IMR-90 (cell line): ENCODE results near the gene LIMK2. TPM values are rescaled to one million over a fixed set of nuclear protein-coding genes. Genes with fewer than 3 reads are reported as not detected.

Experiments used
- ATAC-seq: fragments of 200-7000 bp; cut with Tn5 transposase; 2 replicates; pipeline ENCODE4 v1.9.1; 2020; ENCODE audit warnings: low read depth, mild to moderate bottlenecking, moderate library complexity
- BruUV-seq: library from RNA; stranded (reverse); fragments of 400-500 nt; replicated peaks from 2 replicates; lab custom pipeline; 2021; lab: Mats Ljungman, UMichigan
- CTCF ChIA-PET: fragments of 300-600 bp; formaldehyde crosslinking; extraction: SDS; loops from one replicate; lab custom pipeline; 2021; ENCODE audit warnings: antibody characterized with exemption; lab: Yijun Ruan, JAX
- POLR2A ChIA-PET: fragments of 300-600 bp; sonication (Branson Sonifier 250); formaldehyde crosslinking; loops from one replicate; lab custom pipeline; 2022; ENCODE audit warnings: antibody characterized with exemption; ENCODE audit not compliant: unreplicated experiment; lab: Charles Lee
- DNase-seq: peaks from one replicate; pipeline ENCODE4 v3.0.0; 2013
- H2AFZ ChIP-seq: replicated peaks from 2 replicates; pipeline ENCODE3; 2013; ENCODE audit warnings: low read length, mild to moderate bottlenecking; ENCODE audit not compliant: poor library complexity
- H2AK5ac ChIP-seq: 2 replicates; pipeline ENCODE4 v1.6.1; 2013; ENCODE audit warnings: low read depth, low read length, inconsistent platforms
- H2AK9ac ChIP-seq: replicated peaks from 2 replicates; pipeline ENCODE3; 2013; ENCODE audit warnings: mild to moderate bottlenecking, low read depth, low read length, moderate library complexity; ENCODE audit not compliant: poor library complexity
- H2BK120ac ChIP-seq: 2 replicates; pipeline ENCODE4 v1.6.1; 2013; ENCODE audit warnings: low read depth, low read length, inconsistent platforms
- H2BK15ac ChIP-seq: 3 replicates; pipeline ENCODE4 v1.6.1; 2013; ENCODE audit warnings: low read depth, low read length, inconsistent platforms
- H2BK20ac ChIP-seq: 2 replicates; pipeline ENCODE4 v1.6.1; 2013; ENCODE audit warnings: low read depth, mild to moderate bottlenecking, inconsistent platforms, low read length, moderate library complexity
- H2BK5ac ChIP-seq: 2 replicates; pipeline ENCODE4 v1.6.1; 2013; ENCODE audit warnings: mild to moderate bottlenecking, low read depth, low read length, inconsistent platforms; ENCODE audit not compliant: poor library complexity, severe bottlenecking
- H3K14ac ChIP-seq: replicated peaks from 2 replicates; pipeline ENCODE4 v1.6.1; 2013; ENCODE audit warnings: low read depth, low read length, inconsistent platforms
- H3K18ac ChIP-seq: 2 replicates; pipeline ENCODE4 v1.6.1; 2013; ENCODE audit warnings: low read depth, low read length, control low read depth
- H3K23ac ChIP-seq: 2 replicates; pipeline ENCODE4 v1.6.1; 2013; ENCODE audit warnings: low read depth, low read length, inconsistent platforms
- H3K27ac ChIP-seq: 2 replicates; pipeline ENCODE4 v1.5.1; 2013; ENCODE audit warnings: mild to moderate bottlenecking, control low read depth, low read length; ENCODE audit not compliant: insufficient read depth
- H3K27me3 ChIP-seq: 2 replicates; pipeline ENCODE4 v1.6.1; 2013; ENCODE audit warnings: low read length; ENCODE audit not compliant: control insufficient read depth, insufficient read depth
- H3K36me3 ChIP-seq: 2 replicates; pipeline ENCODE4 v1.6.1; 2013; ENCODE audit warnings: low read length, mixed read lengths; ENCODE audit not compliant: control insufficient read depth, insufficient read depth
- H3K4ac ChIP-seq: 2 replicates; pipeline ENCODE4 v1.6.1; 2013; ENCODE audit warnings: low read depth, low read length, inconsistent platforms
- H3K4me1 ChIP-seq: 2 replicates; pipeline ENCODE4 v1.6.1; 2013; ENCODE audit warnings: low read length, mixed read lengths; ENCODE audit not compliant: control insufficient read depth, insufficient read depth
- H3K4me2 ChIP-seq: 2 replicates; pipeline ENCODE4 v1.6.1; 2013; ENCODE audit warnings: low read depth, mild to moderate bottlenecking, control low read depth, low read length, moderate library complexity
- H3K4me3 ChIP-seq: 2 replicates; pipeline ENCODE4 v1.5.1; 2013; ENCODE audit warnings: low read depth, mild to moderate bottlenecking, control low read depth, low read length, moderate library complexity; ENCODE audit not compliant: insufficient read depth
- H3K56ac ChIP-seq: 2 replicates; pipeline ENCODE4 v1.6.1; 2013; ENCODE audit warnings: low read length, inconsistent platforms; ENCODE audit not compliant: insufficient read depth; ENCODE audit errors: extremely low read depth
- H3K79me1 ChIP-seq, 2 experiments: 2 replicates each; pipeline ENCODE4 v1.6.1; 2013; ENCODE audit warnings: low read length in 2 of 2, inconsistent platforms in 1 of 2, low read depth in 1 of 2
- H3K9ac ChIP-seq: 2 replicates; pipeline ENCODE4 v1.6.1; 2013; ENCODE audit warnings: low read depth, low read length, control low read depth
- H3K9me1 ChIP-seq: 2 replicates; pipeline ENCODE4 v1.6.1; 2013; ENCODE audit warnings: low read length, inconsistent platforms; ENCODE audit not compliant: insufficient read depth
- H3K9me3 ChIP-seq: 2 replicates; pipeline ENCODE4 v1.6.1; 2013; ENCODE audit warnings: low read length; ENCODE audit not compliant: control insufficient read depth, insufficient read depth
- H4K20me1 ChIP-seq: 2 replicates; pipeline ENCODE4 v1.6.1; 2013; ENCODE audit warnings: low read length, inconsistent platforms; ENCODE audit not compliant: insufficient read depth
- H4K5ac ChIP-seq: 2 replicates; pipeline ENCODE4 v1.6.1; 2013; ENCODE audit warnings: mild to moderate bottlenecking, low read depth, low read length, control low read depth
- H4K8ac ChIP-seq, 2 experiments: 2 replicates each; pipeline ENCODE4 v1.6.1; 2013; ENCODE audit warnings: low read depth in 2 of 2, low read length in 2 of 2, control low read depth in 1 of 2, inconsistent platforms in 1 of 2
- H4K91ac ChIP-seq: 2 replicates; pipeline ENCODE4 v1.6.1; 2013; ENCODE audit warnings: low read depth, low read length, inconsistent platforms; ENCODE audit not compliant: insufficient read depth
- WGBS, 2 experiments: methylation state at CpG; one replicate each; pipeline versions ENCODE4 v1.1.5 to v1.1.7; 2013; ENCODE audit warnings: missing lambda C conversion rate in 2 of 2; ENCODE audit not compliant: insufficient read length in 1 of 2; ENCODE audit errors: extremely low coverage in 2 of 2; 5-methylcytosine and 5-hydroxymethylcytosine counted together
- dilution Hi-C: fragments of 300-500 bp; cut with HindIII; formaldehyde crosslinking; loops from one replicate; pipeline ENCODE4 v1.14.3; 2018; ENCODE audit warnings: low sequenced_read_pairs; ENCODE audit not compliant: unreplicated experiment
- in situ Hi-C: fragments of 300-500 bp; cut with MboI; formaldehyde crosslinking; loops from 3 replicates; pipeline ENCODE4 v1.14.3; 2019; ENCODE audit warnings: low sequenced_read_pairs, inconsistent platforms, mixed read lengths
- intact Hi-C: fragments of 100-400 bp; cut with micrococcal nuclease; formaldehyde crosslinking; loops from 2 replicates; pipeline ENCODE4 v1.10.0; 2022
- polyA plus RNA-seq, 3 experiments: library from polyadenylated mRNA; depleted of rRNA; stranded (reverse); fragments of >200 nt; gene quantifications; 2 replicates each; pipeline ENCODE4 v1.2.3, GENCODE V29; 2012; ENCODE audit warnings: low replicate concordance in 1 of 3
- total RNA-seq: library from RNA; depleted of rRNA; stranded (reverse); fragments of >200 nt; gene quantifications from 2 replicates; pipeline ENCODE4 v1.2.3, GENCODE V29; 2012
- TF ChIP-seq, protein P1 (sequence below): fragments of 150-350 bp; IDR thresholded peaks from 2 replicates; pipeline ENCODE4 v1.6.1; 2017; ENCODE audit warnings: mild to moderate bottlenecking, antibody characterized with exemption, low read length, low read depth

LIMK2 gene
- total and polyA plus RNA-seq, 2 of the 4 experiments (the other 2 are of a cell fraction), result 14.5 to 31.9 TPM

DNA sequence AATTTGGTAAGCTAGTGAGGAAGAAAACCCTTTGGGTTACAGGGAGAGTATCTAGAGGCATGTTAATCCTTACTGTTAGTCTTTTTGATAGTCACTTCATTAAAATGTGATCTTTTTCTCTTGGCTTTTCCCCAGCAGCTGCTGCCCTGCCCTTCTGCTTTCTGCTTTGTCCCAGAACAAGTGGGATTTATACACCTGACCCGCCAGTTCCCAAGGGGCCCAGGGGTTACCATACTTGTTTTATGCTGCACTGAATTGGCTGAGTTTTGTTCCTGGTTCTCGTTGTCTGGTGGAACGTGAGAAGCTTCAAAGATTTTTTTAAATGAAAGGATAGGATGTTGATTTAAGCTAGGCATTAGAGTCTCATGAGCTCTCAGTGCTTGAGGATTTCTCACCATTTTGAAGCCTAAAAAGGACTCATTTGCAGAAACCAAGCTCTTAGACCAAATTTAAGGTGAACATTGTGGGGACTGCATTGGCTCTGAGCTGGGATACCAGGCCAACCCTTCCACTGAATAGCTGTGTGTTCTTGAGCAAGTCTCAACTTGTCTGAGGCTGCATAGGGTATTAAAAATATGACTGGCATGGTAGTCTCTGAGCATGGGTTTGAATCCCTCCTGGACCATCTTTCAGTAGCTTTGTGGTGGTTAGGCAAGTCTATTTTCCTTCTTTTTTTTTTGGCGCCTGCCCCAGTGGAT, 6.6 kb downstream of the LIMK2 start:
- peak overlapping the region; percentile 28 for H4K5ac ChIP-seq
- no peak overlapping the region; the same call in 1 of the 2 replicates for H2BK20ac ChIP-seq
- no peak overlapping the region for H2BK5ac ChIP-seq
- peaks cover 37 to 64% of the 10 kb centered on the region in 2 experiments for H3K79me1 ChIP-seq
- H3K4me2 ChIP-seq, result no peak overlapping the region
- H2AK5ac ChIP-seq, result no peak overlapping the region
- 0 out of 2 replicates have a peak overlapping the region, but pooled peaks have one; percentile 25 for H3K56ac ChIP-seq
- no TSS peak for BruUV-seq
- ChIA-PET POLR2A (no interaction called here), CTCF (interaction anchor here (0.6 to 1.6 kb wide), 3 partner anchors 12 to 111 kb away, joined by 3 to 7 read pairs (median 4); partner anchors contain the start of gene SELENOM)
- peak overlapping the region; percentile 59; the same call in 1 of the 2 replicates for H3K23ac ChIP-seq
- H3K27me3 ChIP-seq, result no peaks in the 10 kb centered on the region
- 0 out of 2 replicates have a peak overlapping the region, but pooled peaks have one; percentile 6 for H3K18ac ChIP-seq
- dilution Hi-C loops, result no loop called here
- intact Hi-C loops, result no loop called here
- H4K20me1 ChIP-seq, result no peaks in the 10 kb centered on the region
- in situ Hi-C loops, result no loop called here
- H2AFZ ChIP-seq, result no peak overlapping the region
- ATAC-seq (peak; percentile 42; the same call in 1 of the 2 replicates), DNase-seq (no peak)
- no peak overlapping the region for H3K27ac ChIP-seq
- no CpG with 5 or more reads among the region's 4 CpGs for WGBS, 2 experiments
- TF ChIP-seq, protein P1, sequence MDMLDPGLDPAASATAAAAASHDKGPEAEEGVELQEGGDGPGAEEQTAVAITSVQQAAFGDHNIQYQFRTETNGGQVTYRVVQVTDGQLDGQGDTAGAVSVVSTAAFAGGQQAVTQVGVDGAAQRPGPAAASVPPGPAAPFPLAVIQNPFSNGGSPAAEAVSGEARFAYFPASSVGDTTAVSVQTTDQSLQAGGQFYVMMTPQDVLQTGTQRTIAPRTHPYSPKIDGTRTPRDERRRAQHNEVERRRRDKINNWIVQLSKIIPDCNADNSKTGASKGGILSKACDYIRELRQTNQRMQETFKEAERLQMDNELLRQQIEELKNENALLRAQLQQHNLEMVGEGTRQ, result no peak
- H3K36me3 ChIP-seq, result no peaks in the 10 kb centered on the region
- H3K14ac ChIP-seq, result peak overlapping the region; percentile 20; the same call in 1 of the 2 replicates
- H3K9me3 ChIP-seq, result no peaks in the 10 kb centered on the region
- no peak overlapping the region for H2AK9ac ChIP-seq
- peaks cover 2% of the 10 kb centered on the region; the same call in 1 of the 2 replicates for H3K9me1 ChIP-seq
- no peak overlapping the region for H3K9ac ChIP-seq
- no peaks in the 10 kb centered on the region for H3K4me1 ChIP-seq
- H4K8ac ChIP-seq, result peak overlapping the region in 1 of 2 experiments; percentile 66; a peak in 2 of 4 replicates
- peak overlapping the region; percentile 59 for H3K4ac ChIP-seq
- peak overlapping the region; percentile 39; the same call in 1 of the 2 replicates for H2BK120ac ChIP-seq
- no peak overlapping the region for H2BK15ac ChIP-seq
- H3K4me3 ChIP-seq, result no peak overlapping the region
- no peak overlapping the region for H4K91ac ChIP-seq
